ENCODE data around the gene FAM200A.

DNA sequence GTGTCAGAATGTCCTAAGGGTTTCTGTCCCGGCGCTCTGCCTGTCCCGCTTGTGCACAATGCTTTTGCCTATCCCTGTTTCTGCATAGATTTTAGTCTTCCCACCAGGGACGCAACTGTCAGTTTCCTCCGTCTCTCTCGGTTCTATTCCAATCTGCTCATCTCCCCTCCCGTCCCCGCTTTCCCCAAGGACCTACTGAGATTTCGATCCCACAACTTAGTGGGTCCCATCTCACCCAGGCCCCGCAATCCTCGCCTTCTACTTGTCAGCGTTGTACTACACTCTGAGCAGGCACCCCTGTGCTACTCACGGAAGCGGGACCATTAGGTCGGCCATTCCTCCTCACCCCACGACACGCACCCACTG, 6.0 kb upstream of the FAM200A start:
- TF ChIP-seq, protein P1, sequence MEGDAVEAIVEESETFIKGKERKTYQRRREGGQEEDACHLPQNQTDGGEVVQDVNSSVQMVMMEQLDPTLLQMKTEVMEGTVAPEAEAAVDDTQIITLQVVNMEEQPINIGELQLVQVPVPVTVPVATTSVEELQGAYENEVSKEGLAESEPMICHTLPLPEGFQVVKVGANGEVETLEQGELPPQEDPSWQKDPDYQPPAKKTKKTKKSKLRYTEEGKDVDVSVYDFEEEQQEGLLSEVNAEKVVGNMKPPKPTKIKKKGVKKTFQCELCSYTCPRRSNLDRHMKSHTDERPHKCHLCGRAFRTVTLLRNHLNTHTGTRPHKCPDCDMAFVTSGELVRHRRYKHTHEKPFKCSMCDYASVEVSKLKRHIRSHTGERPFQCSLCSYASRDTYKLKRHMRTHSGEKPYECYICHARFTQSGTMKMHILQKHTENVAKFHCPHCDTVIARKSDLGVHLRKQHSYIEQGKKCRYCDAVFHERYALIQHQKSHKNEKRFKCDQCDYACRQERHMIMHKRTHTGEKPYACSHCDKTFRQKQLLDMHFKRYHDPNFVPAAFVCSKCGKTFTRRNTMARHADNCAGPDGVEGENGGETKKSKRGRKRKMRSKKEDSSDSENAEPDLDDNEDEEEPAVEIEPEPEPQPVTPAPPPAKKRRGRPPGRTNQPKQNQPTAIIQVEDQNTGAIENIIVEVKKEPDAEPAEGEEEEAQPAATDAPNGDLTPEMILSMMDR (IDR thresholded peaks at IDR 0.05): no peak
- TF ChIP-seq POLR2A (IDR thresholded peaks at IDR 0.05) (no peak), EP300 (IDR thresholded peaks at IDR 0.05) (no peak)

Data from ovary (tissue), 3 donors.